ENCODE measurements around the gene OFD1.

The OFD1 gene

GRCh38 chrX:13764281-13764680 is 29.7 kb downstream of the OFD1 start:
- H3K4me3 ChIP-seq (ENCODE audit: low read depth, low read length) = no peak overlapping the region
- no peak for TF ChIP-seq CTCF (IDR thresholded peaks at IDR 0.05; ENCODE audit: low read depth, low read length)

- 0 out of 2 replicates have a peak, but pooled peaks have one; percentile 7 for TF ChIP-seq CTCF (IDR thresholded peaks at IDR 0.05; ENCODE audit: low read depth, low read length)
- no peak overlapping the region for H3K4me3 ChIP-seq (ENCODE audit: low read depth, low read length)
These were observed 30.2 kb downstream of the OFD1 start for GRCh38 chrX:13764765-13765164.

- H3K4me3 ChIP-seq (ENCODE audit: low read depth, low read length) = no peak overlapping the region
- TF ChIP-seq CTCF (IDR thresholded peaks at IDR 0.05; ENCODE audit: low read depth, low read length) = no peak
These were observed 34.4 kb downstream of the OFD1 start for GRCh38 chrX:13768939-13769338.

- no peak overlapping the region for H3K4me3 ChIP-seq (ENCODE audit: low read depth, low read length)
- TF ChIP-seq CTCF (IDR thresholded peaks at IDR 0.05; ENCODE audit: low read depth, low read length) = no peak
These were observed 35.5 kb downstream of the OFD1 start for GRCh38 chrX:13770013-13770535.

GRCh38 chrX:13774696-13775095 is 40.1 kb downstream of the OFD1 start:
- TF ChIP-seq CTCF (IDR thresholded peaks at IDR 0.05; ENCODE audit: low read depth, low read length) = no peak
- no peak overlapping the region for H3K4me3 ChIP-seq (ENCODE audit: low read depth, low read length)

GRCh38 chrX:13775837-13776236 is 41.3 kb downstream of the OFD1 start:
- TF ChIP-seq CTCF (IDR thresholded peaks at IDR 0.05; ENCODE audit: low read depth, low read length) = no peak
- H3K4me3 ChIP-seq (ENCODE audit: low read depth, low read length) = no peak overlapping the region

- TF ChIP-seq CTCF (IDR thresholded peaks at IDR 0.05; ENCODE audit: low read depth, low read length) = no peak
- H3K4me3 ChIP-seq (ENCODE audit: low read depth, low read length) = no peak overlapping the region
These were observed 41.8 kb downstream of the OFD1 start for GRCh38 chrX:13776387-13776786.

All from WI38 (cell line).